Esophagus squamous epithelium (tissue), 4 donors: ENCODE results near the gene TMEM150B.

Source experiments
- POLR2A ChIP-seq, 4 donors: fragments of 450-650 bp; IDR thresholded peaks; one replicate each; pipeline ENCODE4 v1.6.1; 2017; ENCODE audit warnings: antibody characterized with exemption in 4 of 4, mild to moderate bottlenecking in 4 of 4, moderate library complexity in 3 of 4
- TF ChIP-seq, protein P1 (sequence below), 6 experiments: fragments of 450-650 bp in 4 of 6; fragments of 200-600 bp in 2 of 6; sonication (generic) in 2 of 6; IDR thresholded peaks; one replicate each; pipeline ENCODE4 v1.5.1; 2016 to 2019; ENCODE audit warnings: antibody characterized with exemption in 6 of 6, mild to moderate bottlenecking in 4 of 6, moderate library complexity in 4 of 6

DNA sequence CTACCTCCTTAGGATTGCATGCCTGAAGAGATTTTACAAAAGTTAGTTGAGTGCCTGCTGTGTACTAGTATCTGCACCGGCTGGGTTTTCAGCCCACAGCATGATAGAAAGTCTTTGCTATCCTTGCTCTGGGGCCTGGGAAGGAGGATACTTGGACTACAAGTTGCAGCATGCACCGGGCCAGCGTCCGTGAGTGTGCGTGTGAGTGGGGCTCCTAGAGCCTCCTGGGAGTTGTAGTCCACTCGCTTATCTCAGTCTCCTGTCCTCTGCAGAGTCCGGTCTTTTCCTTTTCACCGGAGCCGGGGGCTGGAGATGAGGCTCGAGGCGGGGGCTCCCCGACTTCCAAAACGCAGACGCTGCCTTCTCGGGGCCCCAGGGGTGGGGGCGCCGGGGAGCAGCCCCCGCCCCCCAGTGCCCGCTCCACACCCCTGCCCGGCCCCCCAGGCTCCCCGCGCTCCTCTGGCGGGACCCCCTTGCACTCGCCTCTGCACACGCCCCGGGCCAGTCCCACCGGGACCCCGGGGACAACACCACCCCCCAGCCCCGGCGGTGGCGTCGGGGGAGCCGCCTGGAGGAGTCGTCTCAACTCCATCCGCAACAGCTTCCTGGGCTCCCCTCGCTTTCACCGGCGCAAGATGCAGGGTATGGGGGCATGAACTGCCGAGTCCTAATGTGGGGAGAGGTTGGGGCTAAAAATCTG lies 20.7 kb downstream of the TMEM150B start:
- TF ChIP-seq, protein P1, sequence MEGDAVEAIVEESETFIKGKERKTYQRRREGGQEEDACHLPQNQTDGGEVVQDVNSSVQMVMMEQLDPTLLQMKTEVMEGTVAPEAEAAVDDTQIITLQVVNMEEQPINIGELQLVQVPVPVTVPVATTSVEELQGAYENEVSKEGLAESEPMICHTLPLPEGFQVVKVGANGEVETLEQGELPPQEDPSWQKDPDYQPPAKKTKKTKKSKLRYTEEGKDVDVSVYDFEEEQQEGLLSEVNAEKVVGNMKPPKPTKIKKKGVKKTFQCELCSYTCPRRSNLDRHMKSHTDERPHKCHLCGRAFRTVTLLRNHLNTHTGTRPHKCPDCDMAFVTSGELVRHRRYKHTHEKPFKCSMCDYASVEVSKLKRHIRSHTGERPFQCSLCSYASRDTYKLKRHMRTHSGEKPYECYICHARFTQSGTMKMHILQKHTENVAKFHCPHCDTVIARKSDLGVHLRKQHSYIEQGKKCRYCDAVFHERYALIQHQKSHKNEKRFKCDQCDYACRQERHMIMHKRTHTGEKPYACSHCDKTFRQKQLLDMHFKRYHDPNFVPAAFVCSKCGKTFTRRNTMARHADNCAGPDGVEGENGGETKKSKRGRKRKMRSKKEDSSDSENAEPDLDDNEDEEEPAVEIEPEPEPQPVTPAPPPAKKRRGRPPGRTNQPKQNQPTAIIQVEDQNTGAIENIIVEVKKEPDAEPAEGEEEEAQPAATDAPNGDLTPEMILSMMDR (IDR thresholded peaks at IDR 0.05), result no peak
- no peak for TF ChIP-seq POLR2A (IDR thresholded peaks at IDR 0.05)
